ENCODE measurements around the gene SNURF.

GRCh38 chr15:24943361-24943760, 11.4 kb upstream of the SNURF start:
- TF ChIP-seq, protein P1, sequence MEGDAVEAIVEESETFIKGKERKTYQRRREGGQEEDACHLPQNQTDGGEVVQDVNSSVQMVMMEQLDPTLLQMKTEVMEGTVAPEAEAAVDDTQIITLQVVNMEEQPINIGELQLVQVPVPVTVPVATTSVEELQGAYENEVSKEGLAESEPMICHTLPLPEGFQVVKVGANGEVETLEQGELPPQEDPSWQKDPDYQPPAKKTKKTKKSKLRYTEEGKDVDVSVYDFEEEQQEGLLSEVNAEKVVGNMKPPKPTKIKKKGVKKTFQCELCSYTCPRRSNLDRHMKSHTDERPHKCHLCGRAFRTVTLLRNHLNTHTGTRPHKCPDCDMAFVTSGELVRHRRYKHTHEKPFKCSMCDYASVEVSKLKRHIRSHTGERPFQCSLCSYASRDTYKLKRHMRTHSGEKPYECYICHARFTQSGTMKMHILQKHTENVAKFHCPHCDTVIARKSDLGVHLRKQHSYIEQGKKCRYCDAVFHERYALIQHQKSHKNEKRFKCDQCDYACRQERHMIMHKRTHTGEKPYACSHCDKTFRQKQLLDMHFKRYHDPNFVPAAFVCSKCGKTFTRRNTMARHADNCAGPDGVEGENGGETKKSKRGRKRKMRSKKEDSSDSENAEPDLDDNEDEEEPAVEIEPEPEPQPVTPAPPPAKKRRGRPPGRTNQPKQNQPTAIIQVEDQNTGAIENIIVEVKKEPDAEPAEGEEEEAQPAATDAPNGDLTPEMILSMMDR (IDR thresholded peaks at IDR 0.05), result no peak
- TF ChIP-seq POLR2A (IDR thresholded peaks at IDR 0.05), result no peak

All from lower leg skin (tissue), 3 donors.